Subcutaneous adipose tissue (tissue), 4 donors: ENCODE measurements around the gene ZDHHC1. TPM values are rescaled to one million over a fixed set of nuclear protein-coding genes. Genes with fewer than 3 reads are reported as not detected.

Source experiments
- CTCF ChIP-seq: fragments of 450-650 bp; IDR thresholded peaks from one replicate; pipeline ENCODE4 v1.5.1; 2016; ENCODE audit warnings: low read depth, mild to moderate bottlenecking, control low read depth, antibody characterized with exemption, moderate library complexity
- total RNA-seq, 4 donors: library from RNA; depleted of rRNA; stranded (reverse); fragments of >200 nt; gene quantifications; one replicate each; pipeline ENCODE4 v1.1.0, GENCODE V29; 2016

ZDHHC1 gene
- total RNA-seq, 4 donors from 2014 or later = 8.6 to 13.0 (median 11.4) TPM

DNA sequence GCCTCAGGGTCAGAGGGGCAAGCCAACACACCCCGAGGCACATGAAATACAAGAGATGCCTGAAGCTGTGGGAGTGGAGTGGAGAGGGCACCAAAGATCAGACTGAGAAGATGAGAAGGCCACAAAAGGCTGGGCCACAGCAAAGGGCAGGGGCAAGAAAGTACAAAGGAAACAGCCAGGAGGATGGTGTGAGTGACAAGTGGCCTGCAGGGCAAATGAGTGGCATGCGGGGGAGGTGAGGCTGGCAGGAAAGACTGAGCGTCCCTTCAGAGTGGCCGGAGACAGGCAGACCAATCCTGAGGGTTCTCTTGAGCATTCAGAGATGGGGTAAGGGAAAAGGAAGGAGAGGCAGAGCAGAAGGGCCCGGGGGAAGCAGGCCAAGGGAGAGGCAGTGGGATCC lies 37.8 kb upstream of the ZDHHC1 start:
- no peak for TF ChIP-seq CTCF

- TF ChIP-seq CTCF = no peak
Observed at GRCh38 chr16:67451704-67452435, 35.6 kb upstream of the ZDHHC1 start.

- no peak for TF ChIP-seq CTCF
Observed at GRCh38 chr16:67451061-67451703, 34.9 kb upstream of the ZDHHC1 start.

- no peak for TF ChIP-seq CTCF
Observed at GRCh38 chr16:67449739-67450138, 33.5 kb upstream of the ZDHHC1 start.

GRCh38 chr16:67449336-67449735 lies 33.1 kb upstream of the ZDHHC1 start:
- TF ChIP-seq CTCF = no peak

- TF ChIP-seq CTCF = no peak
Observed at GRCh38 chr16:67448580-67448979, 32.3 kb upstream of the ZDHHC1 start.

- TF ChIP-seq CTCF = no peak
Observed at GRCh38 chr16:67447508-67448076, 31.3 kb upstream of the ZDHHC1 start.
